Ovary (tissue), 3 donors: ENCODE data around the gene DAPK1.

Experiments
- EP300 ChIP-seq: sonication (generic); formaldehyde crosslinking; IDR thresholded peaks from one replicate; pipeline ENCODE4 v1.6.1; 2017; ENCODE audit warnings: antibody characterized with exemption
- POLR2A ChIP-seq: fragments of 450-650 bp; IDR thresholded peaks from one replicate; pipeline ENCODE4 v1.6.1; 2017; ENCODE audit warnings: antibody characterized with exemption, mild to moderate bottlenecking, moderate library complexity
- TF ChIP-seq, protein P1 (sequence below), 3 donors: fragments of 450-650 bp in 2 of 3; fragments of 200-600 bp in 1 of 3; IDR thresholded peaks; one replicate each; pipeline versions ENCODE4 v1.5.1 to v1.8.0; 2016 to 2022; ENCODE audit warnings: antibody characterized with exemption in 3 of 3, mild to moderate bottlenecking in 1 of 3
- donor health status: DM: no; HTN: no; CAD: no.

DNA sequence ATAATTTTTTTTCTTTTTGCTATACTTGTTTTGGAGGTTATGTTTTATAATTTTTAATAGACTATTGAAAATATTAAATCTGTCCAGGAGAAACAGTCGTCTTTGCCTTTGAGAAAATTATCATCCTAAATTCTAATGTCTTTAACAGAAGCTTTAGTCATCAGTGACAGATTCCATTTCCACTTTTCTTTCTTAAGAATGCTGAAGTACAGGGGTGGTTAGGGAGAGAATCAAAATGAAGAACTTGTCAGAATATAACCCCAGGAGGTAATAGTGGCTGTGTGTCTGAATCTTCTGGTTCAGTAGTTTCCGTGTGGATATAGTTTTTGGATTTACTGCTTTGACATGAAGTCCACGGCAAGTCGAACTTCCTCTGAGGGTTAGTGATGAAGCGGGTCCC, 111.8 kb downstream of the DAPK1 start:
- no peak for TF ChIP-seq POLR2A
- TF ChIP-seq, protein P1, sequence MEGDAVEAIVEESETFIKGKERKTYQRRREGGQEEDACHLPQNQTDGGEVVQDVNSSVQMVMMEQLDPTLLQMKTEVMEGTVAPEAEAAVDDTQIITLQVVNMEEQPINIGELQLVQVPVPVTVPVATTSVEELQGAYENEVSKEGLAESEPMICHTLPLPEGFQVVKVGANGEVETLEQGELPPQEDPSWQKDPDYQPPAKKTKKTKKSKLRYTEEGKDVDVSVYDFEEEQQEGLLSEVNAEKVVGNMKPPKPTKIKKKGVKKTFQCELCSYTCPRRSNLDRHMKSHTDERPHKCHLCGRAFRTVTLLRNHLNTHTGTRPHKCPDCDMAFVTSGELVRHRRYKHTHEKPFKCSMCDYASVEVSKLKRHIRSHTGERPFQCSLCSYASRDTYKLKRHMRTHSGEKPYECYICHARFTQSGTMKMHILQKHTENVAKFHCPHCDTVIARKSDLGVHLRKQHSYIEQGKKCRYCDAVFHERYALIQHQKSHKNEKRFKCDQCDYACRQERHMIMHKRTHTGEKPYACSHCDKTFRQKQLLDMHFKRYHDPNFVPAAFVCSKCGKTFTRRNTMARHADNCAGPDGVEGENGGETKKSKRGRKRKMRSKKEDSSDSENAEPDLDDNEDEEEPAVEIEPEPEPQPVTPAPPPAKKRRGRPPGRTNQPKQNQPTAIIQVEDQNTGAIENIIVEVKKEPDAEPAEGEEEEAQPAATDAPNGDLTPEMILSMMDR (IDR thresholded peaks at IDR 0.05): no peak
- no peak for TF ChIP-seq EP300
